ENCODE data around the gene SRGAP1. TPM values are rescaled to one million over a fixed set of nuclear protein-coding genes. Genes with fewer than 3 reads are reported as not detected.

The SRGAP1 gene
- total and polyA plus RNA-seq, 2 of the 4 experiments (the other 2 are of a cell fraction), result 10.0 to 10.2 TPM

GRCh38 chr12:64125913-64126312, 281.4 kb downstream of the SRGAP1 start:
- peak overlapping the region; percentile 66; the same call in 1 of the 2 replicates for H3K14ac ChIP-seq (replicated peaks; ENCODE audit: low read depth, low read length)
- peak overlapping the region; percentile 26; the same call in 1 of the 2 replicates for H3K23ac ChIP-seq (ENCODE audit: low read depth, low read length)
- POLR2A ChIA-PET (ENCODE audit: unreplicated experiment), result no interaction called here
- H2AK5ac ChIP-seq (ENCODE audit: low read depth, low read length), result no peak overlapping the region
- no peak overlapping the region for H2BK20ac ChIP-seq (ENCODE audit: low read depth, low read length)
- no peak overlapping the region for H2AK9ac ChIP-seq (replicated peaks; ENCODE audit: low read depth, low read length, poor library complexity)
- peak overlapping the region; percentile 36; the same call in 1 of the 2 replicates for H4K5ac ChIP-seq (ENCODE audit: low read depth, low read length)
- peak overlapping the region; percentile 50 for H2BK5ac ChIP-seq (ENCODE audit: low read depth, low read length, poor library complexity, severe bottlenecking)
- DNase-seq, result no peak
- no peak overlapping the region for H3K56ac ChIP-seq (ENCODE audit: extremely low read depth, insufficient read depth, low read length)
- H3K4me3 ChIP-seq (ENCODE audit: insufficient read depth, low read depth, low read length), result no peak overlapping the region
- 0 out of 4 replicates have a peak overlapping the region, but pooled peaks of 1 of the 2 experiments have one; percentile 13 for H4K8ac ChIP-seq (ENCODE audit: low read depth in 2 of 2, low read length in 2 of 2)
- no TSS peak for BruUV-seq (replicated peaks)
- H3K9me1 ChIP-seq (ENCODE audit: insufficient read depth, low read length), result peaks cover 10% of the 10 kb centered on the region
- no peak overlapping the region for H4K91ac ChIP-seq (ENCODE audit: insufficient read depth, low read depth, low read length)
- no peak overlapping the region; the same call in 1 of the 2 replicates for H3K18ac ChIP-seq (ENCODE audit: low read depth, low read length)
- H3K4ac ChIP-seq (ENCODE audit: low read depth, low read length), result peak overlapping the region; percentile 16; the same call in 1 of the 2 replicates
- H3K36me3 ChIP-seq (ENCODE audit: control insufficient read depth, insufficient read depth, low read length), result peaks cover 50% of the 10 kb centered on the region
- intact Hi-C loops (cut with micrococcal nuclease) (no loop called here), in situ Hi-C loops (cut with MboI; ENCODE audit: low sequenced_read_pairs) (no loop called here), dilution Hi-C loops (cut with HindIII; ENCODE audit: low sequenced_read_pairs, unreplicated experiment) (no loop called here)
- no peak overlapping the region for H2AFZ ChIP-seq (replicated peaks; ENCODE audit: low read length, poor library complexity)
- no peaks in the 10 kb centered on the region; the same call in 1 of the 2 replicates for H4K20me1 ChIP-seq (ENCODE audit: insufficient read depth, low read length)
- no peak overlapping the region for H3K4me2 ChIP-seq (ENCODE audit: low read depth, low read length)
- no peak overlapping the region; the same call in 1 of the 2 replicates for H3K27ac ChIP-seq (ENCODE audit: insufficient read depth, low read length)
- WGBS, 2 experiments (ENCODE audit: extremely low coverage in 2 of 2, insufficient read length in 1 of 2), result 94% methylated on average over 5 of the region's 6 CpGs; no CpG with 5 or more reads in 1 of the 2 experiments
- TF ChIP-seq MXI1 (IDR thresholded peaks at IDR 0.05; ENCODE audit: borderline replicate concordance, low read depth, low read length), result no peak
- TF ChIP-seq BHLHE40 (IDR thresholded peaks at IDR 0.05; ENCODE audit: low read depth, low read length), result no peak
- no peak for TF ChIP-seq CTCF (conservative IDR thresholded peaks at IDR 0.05; ENCODE audit: low read depth, low read length)
- no peak for TF ChIP-seq RFX5 (IDR thresholded peaks at IDR 0.05; ENCODE audit: low read depth, low read length)
- no peak for TF ChIP-seq CHD1 (IDR thresholded peaks at IDR 0.05; ENCODE audit: low read depth, low read length)
- no peak for ATAC-seq (ENCODE audit: low read depth)
- H3K9ac ChIP-seq (ENCODE audit: low read depth, low read length), result no peak overlapping the region
- H3K9me3 ChIP-seq (ENCODE audit: control insufficient read depth, insufficient read depth, low read length), result no peaks in the 10 kb centered on the region
- no peak overlapping the region for H2BK15ac ChIP-seq (ENCODE audit: low read depth, low read length)
- H3K79me1 ChIP-seq (ENCODE audit: low read depth in 1 of 2, low read length in 2 of 2), result peaks cover 22 to 53% of the 10 kb centered on the region in 2 experiments
- peaks cover 8% of the 10 kb centered on the region; the same call in 1 of the 2 replicates for H3K4me1 ChIP-seq (ENCODE audit: control insufficient read depth, insufficient read depth, low read length)
- no peak overlapping the region for H2BK120ac ChIP-seq (ENCODE audit: low read depth, low read length)
- no peaks in the 10 kb centered on the region for H3K27me3 ChIP-seq (ENCODE audit: control insufficient read depth, insufficient read depth, low read length)
- CTCF ChIA-PET, result no interaction called here
